ENCODE results near the gene ALLC.
"Not testable (repeated sequence)": the region's sequence is repeated elsewhere in the genome, so short reads cannot be mapped to it uniquely, and the experiment has no call there.

ALLC gene

GRCh38 chr2:3656762-3657721 is 958 bp upstream of the ALLC start:
- DNase-seq, result no peak

GRCh38 chr2:3659447-3660432 is 1.7 kb downstream of the ALLC start:
- DNase-seq, result no peak

- DNase-seq, result not testable (repeated sequence)
These were observed 2.6 kb downstream of the ALLC start for GRCh38 chr2:3660640-3661039.

GRCh38 chr2:3661149-3661660 is 3.2 kb downstream of the ALLC start:
- DNase-seq, result no peak

- no peak for DNase-seq
These were observed 4.2 kb downstream of the ALLC start for GRCh38 chr2:3662239-3662638.

GRCh38 chr2:3664118-3664517 is 6.1 kb downstream of the ALLC start:
- DNase-seq, result no peak

GRCh38 chr2:3664925-3665324 is 6.9 kb downstream of the ALLC start:
- no peak for DNase-seq

GRCh38 chr2:3665886-3666612 is 8.0 kb downstream of the ALLC start:
- no peak for DNase-seq

- no peak for DNase-seq
These were observed 8.6 kb downstream of the ALLC start for GRCh38 chr2:3666613-3666975.

GRCh38 chr2:3667151-3667631 is 9.2 kb downstream of the ALLC start:
- DNase-seq, result no peak

GRCh38 chr2:3669656-3670055 is 11.7 kb downstream of the ALLC start:
- no peak for DNase-seq

- DNase-seq, result no peak
These were observed 12.4 kb downstream of the ALLC start for GRCh38 chr2:3670376-3670775.

GRCh38 chr2:3670941-3671340 is 12.9 kb downstream of the ALLC start:
- DNase-seq, result no peak

- no peak for DNase-seq
These were observed 15.1 kb downstream of the ALLC start for GRCh38 chr2:3672861-3673678.

GRCh38 chr2:3674066-3674845 is 16.3 kb downstream of the ALLC start:
- DNase-seq, result no peak

GRCh38 chr2:3675687-3676086 is 17.7 kb downstream of the ALLC start:
- no peak for DNase-seq

- no peak for DNase-seq
These were observed 19.4 kb downstream of the ALLC start for GRCh38 chr2:3677436-3677835.

- no peak for DNase-seq
These were observed 20.2 kb downstream of the ALLC start for GRCh38 chr2:3678212-3678611.

- DNase-seq, result no peak
These were observed 21.2 kb downstream of the ALLC start for GRCh38 chr2:3679180-3679579.

GRCh38 chr2:3679616-3680393 is 21.8 kb downstream of the ALLC start:
- no peak for DNase-seq
